HL-60 (cell line): ENCODE results near the gene MAGEF1.

Experiments
- DNase-seq, 2 experiments: peaks; one replicate each; pipeline ENCODE4 v3.0.0-alpha.2; 2010 to 2020; ENCODE audit warnings: low read depth in 1 of 2, low spot score in 1 of 2
- H3K27ac ChIP-seq: fragments of 250-450 bp; sonication (Bioruptor Pico); replicated peaks from 2 replicates; pipeline ENCODE4 v1.5.1; 2020; ENCODE audit warnings: mild to moderate bottlenecking, moderate library complexity
- H3K27me3 ChIP-seq: fragments of 250-450 bp; sonication (Bioruptor Pico); 2 replicates; pipeline ENCODE4 v1.5.1; 2021; ENCODE audit warnings: mild to moderate bottlenecking, moderate library complexity; ENCODE audit not compliant: insufficient read depth, poor library complexity, severe bottlenecking
- H3K4me3 ChIP-seq: replicated peaks from 2 replicates; pipeline ENCODE4 v1.5.1; 2011; ENCODE audit warnings: mild to moderate bottlenecking, control low read depth, low read length; ENCODE audit not compliant: insufficient read depth
- GABPA ChIP-seq: IDR thresholded peaks from 2 replicates; pipeline ENCODE4 v1.6.1; 2012; ENCODE audit warnings: low read depth
- POLR2AphosphoS5 ChIP-seq: IDR thresholded peaks from 2 replicates; pipeline ENCODE4 v1.6.1; 2012; ENCODE audit warnings: low read depth
- SPI1 ChIP-seq: IDR thresholded peaks from 2 replicates; pipeline ENCODE4 v1.6.1; 2012; ENCODE audit warnings: low read depth, mild to moderate bottlenecking, borderline replicate concordance
- TF ChIP-seq, protein P1 (sequence below): IDR thresholded peaks from 2 replicates; pipeline ENCODE4 v1.6.1; 2012; ENCODE audit warnings: low read depth; ENCODE audit not compliant: insufficient replicate concordance
- TF ChIP-seq, protein P2 (sequence below): IDR thresholded peaks from one replicate; pipeline ENCODE4 v1.5.1; 2011; ENCODE audit warnings: low read length, control low read depth, inconsistent platforms; ENCODE audit not compliant: insufficient read depth

Gene MAGEF1

DNA sequence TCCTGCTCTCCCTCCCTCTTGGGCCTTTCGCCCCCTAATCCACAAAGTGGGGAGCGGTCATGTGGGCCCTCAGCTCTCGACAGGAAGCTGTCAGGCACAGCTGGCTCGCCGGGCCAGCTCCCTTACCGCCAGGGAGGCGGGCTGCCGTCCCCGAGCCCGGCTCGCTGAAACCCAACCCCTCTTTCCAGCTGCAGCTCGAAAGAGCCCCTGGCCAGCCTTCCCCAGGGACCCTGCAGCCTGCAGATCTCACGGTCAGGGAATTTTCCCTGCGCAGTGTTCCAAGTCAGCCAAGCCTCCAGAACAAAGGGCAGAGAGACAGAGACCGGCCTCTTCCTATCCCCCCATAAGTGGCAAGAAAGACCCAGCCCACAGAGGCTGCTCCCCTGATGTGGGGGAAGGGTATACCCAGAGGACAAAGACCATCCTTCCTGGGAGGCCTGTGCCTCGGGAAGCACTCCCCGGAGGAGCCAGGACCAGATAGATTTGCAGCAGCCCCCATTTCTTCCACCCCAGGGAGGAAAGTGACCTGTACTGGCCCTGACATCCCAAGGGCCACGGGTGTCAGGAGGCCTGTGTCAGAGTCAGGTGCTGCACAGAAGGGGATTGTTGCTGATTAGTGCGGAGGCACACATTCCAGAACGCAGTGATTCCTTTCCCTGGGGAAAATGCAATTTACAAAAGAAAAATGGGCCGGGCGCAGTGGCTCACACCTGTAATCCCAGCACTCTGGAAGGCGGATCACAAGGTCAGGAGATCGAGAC, 32.6 kb downstream of the MAGEF1 start:
- TF ChIP-seq POLR2AphosphoS5 = no peak
- TF ChIP-seq, protein P1, sequence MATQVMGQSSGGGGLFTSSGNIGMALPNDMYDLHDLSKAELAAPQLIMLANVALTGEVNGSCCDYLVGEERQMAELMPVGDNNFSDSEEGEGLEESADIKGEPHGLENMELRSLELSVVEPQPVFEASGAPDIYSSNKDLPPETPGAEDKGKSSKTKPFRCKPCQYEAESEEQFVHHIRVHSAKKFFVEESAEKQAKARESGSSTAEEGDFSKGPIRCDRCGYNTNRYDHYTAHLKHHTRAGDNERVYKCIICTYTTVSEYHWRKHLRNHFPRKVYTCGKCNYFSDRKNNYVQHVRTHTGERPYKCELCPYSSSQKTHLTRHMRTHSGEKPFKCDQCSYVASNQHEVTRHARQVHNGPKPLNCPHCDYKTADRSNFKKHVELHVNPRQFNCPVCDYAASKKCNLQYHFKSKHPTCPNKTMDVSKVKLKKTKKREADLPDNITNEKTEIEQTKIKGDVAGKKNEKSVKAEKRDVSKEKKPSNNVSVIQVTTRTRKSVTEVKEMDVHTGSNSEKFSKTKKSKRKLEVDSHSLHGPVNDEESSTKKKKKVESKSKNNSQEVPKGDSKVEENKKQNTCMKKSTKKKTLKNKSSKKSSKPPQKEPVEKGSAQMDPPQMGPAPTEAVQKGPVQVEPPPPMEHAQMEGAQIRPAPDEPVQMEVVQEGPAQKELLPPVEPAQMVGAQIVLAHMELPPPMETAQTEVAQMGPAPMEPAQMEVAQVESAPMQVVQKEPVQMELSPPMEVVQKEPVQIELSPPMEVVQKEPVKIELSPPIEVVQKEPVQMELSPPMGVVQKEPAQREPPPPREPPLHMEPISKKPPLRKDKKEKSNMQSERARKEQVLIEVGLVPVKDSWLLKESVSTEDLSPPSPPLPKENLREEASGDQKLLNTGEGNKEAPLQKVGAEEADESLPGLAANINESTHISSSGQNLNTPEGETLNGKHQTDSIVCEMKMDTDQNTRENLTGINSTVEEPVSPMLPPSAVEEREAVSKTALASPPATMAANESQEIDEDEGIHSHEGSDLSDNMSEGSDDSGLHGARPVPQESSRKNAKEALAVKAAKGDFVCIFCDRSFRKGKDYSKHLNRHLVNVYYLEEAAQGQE = no peak
- no peak for TF ChIP-seq SPI1
- no peak for TF ChIP-seq GABPA
- Histone ChIP-seq H3K4me3 (no peak overlapping the region), H3K27ac (no peak overlapping the region), H3K27me3 (no peaks in the 10 kb centered on the region)
- no peak for DNase-seq

DNA sequence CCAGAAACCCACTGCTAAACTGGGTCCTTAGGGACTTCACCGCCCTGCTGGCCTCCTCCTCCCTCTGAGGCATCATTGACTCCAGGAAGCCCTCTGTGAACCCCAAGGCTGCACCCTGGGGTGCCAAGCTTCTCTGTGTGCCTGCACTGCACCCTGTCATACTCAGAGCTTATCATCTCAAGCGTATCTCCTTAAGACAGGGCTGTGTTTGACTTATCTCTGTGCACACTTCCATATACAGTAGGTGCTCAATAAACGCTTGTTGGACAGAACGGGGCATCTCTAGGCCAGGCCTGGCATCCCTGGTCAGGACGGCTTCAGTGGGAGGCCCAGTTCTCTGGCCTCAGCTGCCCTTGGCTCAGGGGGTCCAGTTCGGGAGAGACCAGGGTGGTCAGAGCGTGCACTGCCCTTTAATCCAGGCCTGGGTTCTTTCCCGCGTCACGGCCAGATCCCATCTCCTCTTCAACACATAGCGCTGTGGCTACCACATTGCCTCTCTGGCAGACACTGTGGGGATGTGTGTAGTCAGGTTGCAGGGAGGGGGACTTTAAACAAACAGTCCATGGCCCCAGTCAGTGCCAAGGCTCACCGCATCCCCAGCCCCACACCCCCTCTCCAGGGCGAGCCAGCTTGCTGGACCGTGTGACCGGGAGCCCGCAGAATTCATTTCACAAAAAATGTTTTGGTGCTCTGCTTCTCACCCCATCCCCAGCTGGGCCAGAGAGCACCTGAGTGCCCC, 33.4 kb downstream of the MAGEF1 start:
- DNase-seq = no peak

DNA sequence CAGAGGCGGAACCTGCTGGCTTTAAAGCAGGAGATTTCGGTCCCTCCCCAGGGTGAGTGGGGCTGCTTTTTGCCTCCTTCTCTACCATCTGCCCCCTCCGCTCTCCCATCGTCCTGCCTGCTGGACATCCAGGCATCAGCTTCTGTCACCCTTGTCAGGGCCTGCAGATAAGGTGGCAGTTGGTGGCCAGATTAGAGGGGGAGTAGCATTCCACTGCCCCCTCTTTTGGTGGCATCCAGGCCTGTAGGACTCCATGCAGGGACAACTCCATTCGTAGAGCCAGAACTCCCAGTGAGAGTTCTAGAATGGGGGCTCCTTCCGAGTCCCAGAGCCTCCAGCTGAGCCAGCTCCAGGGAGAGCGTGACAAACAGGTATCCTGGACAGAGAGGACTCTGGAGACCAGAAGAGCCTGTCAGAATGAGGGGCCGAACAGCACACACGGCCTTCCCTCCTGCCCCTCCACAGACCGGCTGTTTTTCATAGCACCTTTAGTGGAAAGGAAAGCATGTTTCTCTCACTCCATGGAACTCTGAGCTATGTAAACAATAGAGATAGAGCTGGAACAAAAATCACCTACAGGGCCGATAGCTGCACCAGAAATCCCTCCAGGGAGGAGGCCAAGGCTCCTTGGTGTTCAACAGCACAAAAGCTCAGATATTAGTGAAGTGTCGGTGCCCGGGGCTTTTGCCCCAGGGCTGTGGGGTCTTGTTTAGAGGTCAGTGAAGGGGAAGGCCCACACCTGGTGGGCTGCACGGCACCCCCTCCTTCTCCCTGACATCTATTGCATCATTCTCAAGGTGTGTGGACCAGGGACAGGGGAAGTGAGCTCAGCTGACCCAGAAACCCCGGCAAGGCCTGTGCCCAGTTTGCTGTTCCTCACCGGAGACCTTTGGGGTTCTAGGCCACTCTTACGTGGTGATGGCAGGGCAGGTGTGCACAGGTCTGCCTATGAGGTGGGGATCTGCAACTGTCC, 34.2 kb downstream of the MAGEF1 start:
- TF ChIP-seq SPI1 (no peak), POLR2AphosphoS5 (no peak)
- no peak overlapping the region for H3K27ac ChIP-seq
- DNase-seq = no peak
- H3K4me3 ChIP-seq = no peak overlapping the region
- H3K27me3 ChIP-seq = no peaks in the 10 kb centered on the region

More for the DNA sequence above, 33.4 kb downstream of the MAGEF1 start:
- H3K4me3 ChIP-seq = no peak overlapping the region
- no peak overlapping the region for H3K27ac ChIP-seq
- no peak for TF ChIP-seq GABPA
- TF ChIP-seq POLR2AphosphoS5 = no peak
- TF ChIP-seq SPI1 = no peak
- TF ChIP-seq, protein P1 = no peak
- TF ChIP-seq, protein P2, sequence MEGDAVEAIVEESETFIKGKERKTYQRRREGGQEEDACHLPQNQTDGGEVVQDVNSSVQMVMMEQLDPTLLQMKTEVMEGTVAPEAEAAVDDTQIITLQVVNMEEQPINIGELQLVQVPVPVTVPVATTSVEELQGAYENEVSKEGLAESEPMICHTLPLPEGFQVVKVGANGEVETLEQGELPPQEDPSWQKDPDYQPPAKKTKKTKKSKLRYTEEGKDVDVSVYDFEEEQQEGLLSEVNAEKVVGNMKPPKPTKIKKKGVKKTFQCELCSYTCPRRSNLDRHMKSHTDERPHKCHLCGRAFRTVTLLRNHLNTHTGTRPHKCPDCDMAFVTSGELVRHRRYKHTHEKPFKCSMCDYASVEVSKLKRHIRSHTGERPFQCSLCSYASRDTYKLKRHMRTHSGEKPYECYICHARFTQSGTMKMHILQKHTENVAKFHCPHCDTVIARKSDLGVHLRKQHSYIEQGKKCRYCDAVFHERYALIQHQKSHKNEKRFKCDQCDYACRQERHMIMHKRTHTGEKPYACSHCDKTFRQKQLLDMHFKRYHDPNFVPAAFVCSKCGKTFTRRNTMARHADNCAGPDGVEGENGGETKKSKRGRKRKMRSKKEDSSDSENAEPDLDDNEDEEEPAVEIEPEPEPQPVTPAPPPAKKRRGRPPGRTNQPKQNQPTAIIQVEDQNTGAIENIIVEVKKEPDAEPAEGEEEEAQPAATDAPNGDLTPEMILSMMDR = no peak
- H3K27me3 ChIP-seq = no peaks in the 10 kb centered on the region

DNA sequence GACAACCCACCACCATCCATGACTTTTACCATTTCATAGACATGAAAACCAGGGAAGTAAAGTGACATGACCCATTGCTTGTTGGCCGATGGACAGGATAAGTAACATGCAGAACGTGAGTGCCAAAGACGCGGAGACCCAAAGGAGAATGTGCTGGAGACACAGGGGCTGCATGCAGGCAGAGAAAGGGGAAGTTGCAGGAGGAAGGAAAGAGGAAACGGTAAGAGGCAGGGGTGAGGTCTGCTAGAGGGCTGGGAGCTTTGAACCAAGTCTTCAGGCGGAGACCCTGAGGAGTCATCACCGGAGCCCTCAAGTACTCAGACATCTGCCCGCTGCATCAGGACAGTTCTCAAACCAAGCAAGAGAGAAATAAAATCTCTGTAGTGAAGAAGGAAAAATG, 34.9 kb downstream of the MAGEF1 start:
- Histone ChIP-seq H3K27ac (no peak overlapping the region), H3K27me3 (no peaks in the 10 kb centered on the region), H3K4me3 (no peak overlapping the region)
- TF ChIP-seq SPI1 (peak; percentile 94), POLR2AphosphoS5 (no peak)
- peak; percentile 52 to 87 for DNase-seq
